Type B pancreatic cell (in vitro differentiated cells): ENCODE results near the gene GPRIN3. TPM values are rescaled to one million over a fixed set of nuclear protein-coding genes. Genes with fewer than 3 reads are reported as not detected.

Experiments used
- DNase-seq: peaks from one replicate; pipeline ENCODE4 v3.0.0; 2021; ENCODE audit warnings: mixed read lengths; ENCODE audit not compliant: unreplicated experiment; ENCODE audit errors: extremely low spot score
- H3K27ac Mint-ChIP-seq: 2 replicates; pipeline ENCODE4 v1.8.0; 2021; ENCODE audit warnings: mild to moderate bottlenecking, mixed read lengths
- H3K27me3 Mint-ChIP-seq: 2 replicates; pipeline ENCODE4 v1.8.0; 2021; ENCODE audit warnings: mixed read lengths
- H3K36me3 Mint-ChIP-seq: 2 replicates; pipeline ENCODE4 v1.8.0; 2021; ENCODE audit warnings: mixed read lengths
- H3K4me1 Mint-ChIP-seq: one replicate; pipeline ENCODE4 v1.8.0; 2021; ENCODE audit warnings: mixed read lengths; ENCODE audit not compliant: unreplicated experiment
- H3K4me3 Mint-ChIP-seq: 2 replicates; pipeline ENCODE4 v1.8.0; 2021; ENCODE audit warnings: mild to moderate bottlenecking, mixed read lengths
- H3K9me3 Mint-ChIP-seq: 2 replicates; pipeline ENCODE4 v1.8.0; 2021; ENCODE audit warnings: mixed read lengths
- total RNA-seq: library from RNA; stranded (reverse); gene quantifications from 2 replicates; pipeline ENCODE4 v1.2.1, GENCODE V29; 2021; ENCODE audit warnings: low replicate concordance
- TF ChIP-seq, protein P1 (sequence below): fragments of 200-600 bp; sonication (generic); conservative IDR thresholded peaks from 2 replicates; pipeline ENCODE4 v1.5.0; 2021; ENCODE audit warnings: antibody characterized with exemption, mild to moderate bottlenecking

GPRIN3 gene
- total RNA-seq, 1 donor from 2014 or later = 4.5 TPM

DNA sequence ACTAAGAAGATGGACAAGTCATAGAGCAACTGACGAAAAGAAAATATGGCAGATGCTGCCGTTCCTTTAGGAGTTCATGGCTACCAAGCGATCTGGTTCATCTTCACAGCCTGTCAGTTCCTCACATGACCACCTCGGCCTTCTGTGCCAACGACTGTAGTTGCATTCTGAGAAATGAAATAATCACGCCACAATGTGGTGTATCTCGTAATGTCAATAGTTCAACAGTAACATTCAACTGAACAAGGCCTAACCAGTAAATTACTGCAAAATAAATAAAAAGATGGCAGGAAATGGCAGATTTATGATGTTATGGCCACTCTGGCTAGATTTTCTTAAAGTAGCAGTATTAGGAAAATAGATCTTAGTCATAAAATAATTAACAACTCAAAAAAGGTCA, 4.4 kb downstream of the GPRIN3 start:
- Mint-ChIP-seq H3K27ac (no peak overlapping the region), H3K27me3 (peaks cover 24% of the 10 kb centered on the region), H3K9me3 (no peaks in the 10 kb centered on the region), H3K4me3 (no peak overlapping the region), H3K4me1 (peaks cover 15% of the 10 kb centered on the region), H3K36me3 (no peaks in the 10 kb centered on the region)
- TF ChIP-seq, protein P1, sequence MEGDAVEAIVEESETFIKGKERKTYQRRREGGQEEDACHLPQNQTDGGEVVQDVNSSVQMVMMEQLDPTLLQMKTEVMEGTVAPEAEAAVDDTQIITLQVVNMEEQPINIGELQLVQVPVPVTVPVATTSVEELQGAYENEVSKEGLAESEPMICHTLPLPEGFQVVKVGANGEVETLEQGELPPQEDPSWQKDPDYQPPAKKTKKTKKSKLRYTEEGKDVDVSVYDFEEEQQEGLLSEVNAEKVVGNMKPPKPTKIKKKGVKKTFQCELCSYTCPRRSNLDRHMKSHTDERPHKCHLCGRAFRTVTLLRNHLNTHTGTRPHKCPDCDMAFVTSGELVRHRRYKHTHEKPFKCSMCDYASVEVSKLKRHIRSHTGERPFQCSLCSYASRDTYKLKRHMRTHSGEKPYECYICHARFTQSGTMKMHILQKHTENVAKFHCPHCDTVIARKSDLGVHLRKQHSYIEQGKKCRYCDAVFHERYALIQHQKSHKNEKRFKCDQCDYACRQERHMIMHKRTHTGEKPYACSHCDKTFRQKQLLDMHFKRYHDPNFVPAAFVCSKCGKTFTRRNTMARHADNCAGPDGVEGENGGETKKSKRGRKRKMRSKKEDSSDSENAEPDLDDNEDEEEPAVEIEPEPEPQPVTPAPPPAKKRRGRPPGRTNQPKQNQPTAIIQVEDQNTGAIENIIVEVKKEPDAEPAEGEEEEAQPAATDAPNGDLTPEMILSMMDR = no peak
- DNase-seq = no peak

DNA sequence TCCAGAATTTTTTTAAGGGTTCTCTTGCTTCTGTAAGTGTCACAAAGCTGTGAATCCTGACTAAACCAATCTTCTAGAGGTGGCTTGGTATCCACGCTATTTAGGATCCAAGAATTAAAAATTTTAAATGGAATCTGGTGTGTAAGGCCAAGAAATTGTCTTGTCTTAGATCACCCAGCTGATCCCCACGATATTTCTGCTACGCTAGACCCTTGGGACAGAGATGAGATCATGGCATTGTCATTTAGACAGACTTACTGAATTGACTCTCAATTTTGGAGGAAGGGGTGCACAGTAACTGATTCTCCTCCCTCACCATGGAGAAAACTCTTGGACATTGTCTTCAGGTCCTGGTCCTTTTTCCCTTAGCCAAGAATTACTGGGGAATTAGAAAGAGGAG, 5.7 kb downstream of the GPRIN3 start:
- no peak for DNase-seq
- Mint-ChIP-seq H3K9me3 (no peaks in the 10 kb centered on the region), H3K4me1 (peaks cover 17% of the 10 kb centered on the region), H3K4me3 (no peak overlapping the region), H3K27me3 (peaks cover 18% of the 10 kb centered on the region), H3K36me3 (no peaks in the 10 kb centered on the region), H3K27ac (no peak overlapping the region)
- TF ChIP-seq, protein P1 = no peak

DNA sequence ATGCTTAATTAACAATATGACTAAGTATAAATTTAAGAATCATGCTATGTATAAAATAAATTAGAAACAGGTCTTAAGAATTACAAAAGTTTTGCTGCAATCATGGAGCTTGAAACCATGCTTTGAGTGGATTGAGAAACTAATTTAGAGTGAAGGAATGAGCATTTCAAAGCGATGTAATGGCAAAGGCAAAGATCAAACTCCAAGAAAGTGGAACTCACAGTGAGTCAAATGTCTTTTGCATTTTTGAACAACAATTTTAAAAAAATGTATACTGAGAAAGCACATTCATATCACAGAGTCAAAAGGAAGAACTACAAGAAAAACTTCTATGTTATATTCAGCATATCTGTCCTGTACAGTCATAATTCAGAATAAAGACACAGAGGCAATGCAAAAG, 6.6 kb downstream of the GPRIN3 start:
- Mint-ChIP-seq H3K4me3 (no peak overlapping the region), H3K4me1 (peaks cover 15% of the 10 kb centered on the region), H3K9me3 (no peaks in the 10 kb centered on the region), H3K27ac (no peak overlapping the region), H3K27me3 (peaks cover 9% of the 10 kb centered on the region), H3K36me3 (no peaks in the 10 kb centered on the region)
- TF ChIP-seq, protein P1 = no peak
- DNase-seq = no peak

DNA sequence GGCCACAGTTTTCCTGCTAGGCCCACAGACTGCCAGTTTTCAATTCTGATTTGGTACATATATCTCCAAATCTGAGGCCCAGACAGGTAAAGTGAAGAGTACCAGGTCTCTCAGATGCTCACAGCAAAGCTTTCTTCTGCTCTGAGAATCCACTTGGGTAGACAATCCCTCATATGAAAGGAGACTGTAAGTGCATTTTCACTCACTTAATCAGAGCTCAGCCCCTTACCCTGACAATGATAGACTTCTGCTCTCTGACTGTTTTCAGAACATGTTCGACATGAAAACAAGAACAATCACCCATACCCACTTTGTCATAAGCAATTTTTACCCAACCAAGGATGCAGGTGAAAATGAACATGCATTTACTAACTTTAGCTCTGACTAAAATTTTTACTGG, 7.1 kb downstream of the GPRIN3 start:
- Mint-ChIP-seq H3K27ac (no peak overlapping the region), H3K27me3 (peaks cover 6% of the 10 kb centered on the region), H3K4me1 (peaks cover 13% of the 10 kb centered on the region), H3K36me3 (no peaks in the 10 kb centered on the region), H3K9me3 (no peaks in the 10 kb centered on the region), H3K4me3 (no peak overlapping the region)
- TF ChIP-seq, protein P1 = no peak
- DNase-seq = no peak

DNA sequence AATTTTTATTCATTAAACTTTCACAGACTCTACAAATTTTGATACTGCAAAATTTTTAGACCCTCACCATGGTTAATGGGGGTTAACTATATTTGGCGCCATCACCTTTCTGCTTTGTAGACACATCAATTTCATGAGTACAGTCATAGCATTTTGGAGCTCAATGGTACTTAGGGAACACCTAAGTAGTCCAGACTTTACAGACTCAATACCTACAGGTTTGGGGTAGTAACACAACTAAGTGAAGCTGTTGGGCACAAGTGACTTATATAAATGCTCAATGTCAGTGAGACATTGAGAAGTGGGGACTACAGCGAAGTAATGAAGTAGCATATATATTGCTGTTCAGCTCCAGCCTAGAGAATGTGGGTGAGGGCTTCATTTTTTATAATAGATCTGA, 7.5 kb downstream of the GPRIN3 start:
- Mint-ChIP-seq H3K4me1 (peaks cover 13% of the 10 kb centered on the region), H3K4me3 (no peak overlapping the region), H3K9me3 (no peaks in the 10 kb centered on the region), H3K36me3 (no peaks in the 10 kb centered on the region), H3K27me3 (peaks cover 6% of the 10 kb centered on the region), H3K27ac (no peak overlapping the region)
- TF ChIP-seq, protein P1 = no peak
- DNase-seq = no peak
